Panc1 (cell line): ENCODE data around the gene RNF128.

Experiments used
- CTCF ChIP-seq: fragments of 450-650 bp; IDR thresholded peaks from 2 replicates; pipeline ENCODE4 v1.5.1; 2017; ENCODE audit warnings: mild to moderate bottlenecking
- POLR2AphosphoS5 ChIP-seq: IDR thresholded peaks from 2 replicates; pipeline ENCODE4 v1.6.1; 2012; ENCODE audit warnings: mild to moderate bottlenecking, low read depth, low read length, moderate library complexity
- SIN3A ChIP-seq: IDR thresholded peaks from 2 replicates; pipeline ENCODE4 v1.6.1; 2012; ENCODE audit warnings: low read depth, mild to moderate bottlenecking, low read length, moderate library complexity, borderline replicate concordance; ENCODE audit not compliant: insufficient read depth

- no peak for TF ChIP-seq POLR2AphosphoS5
- peak; percentile 9; the same call in 1 of the 2 replicates for TF ChIP-seq CTCF
- TF ChIP-seq SIN3A = no peak
Measured at GRCh38 chrX:106696502-106696901, 30.0 kb upstream of the RNF128 start.
